NB4 (cell line): ENCODE results near the gene AVEN.

Experiments used
- MYC ChIP-seq: IDR thresholded peaks from 2 replicates; pipeline ENCODE4 v1.6.1; 2011; ENCODE audit warnings: low read depth, low read length
- POLR2A ChIP-seq: IDR thresholded peaks from 2 replicates; pipeline ENCODE4 v1.6.1; 2011; ENCODE audit warnings: mild to moderate bottlenecking; ENCODE audit not compliant: insufficient read length; ENCODE audit errors: extremely low read depth
- TF ChIP-seq, protein P1 (sequence below): IDR thresholded peaks from one replicate; pipeline ENCODE4 v1.5.1; 2012; ENCODE audit warnings: low read depth, low read length
- TF ChIP-seq, protein P2 (sequence below): IDR thresholded peaks from 2 replicates; pipeline ENCODE4 v1.6.1; 2011; ENCODE audit warnings: low read depth, low read length

DNA sequence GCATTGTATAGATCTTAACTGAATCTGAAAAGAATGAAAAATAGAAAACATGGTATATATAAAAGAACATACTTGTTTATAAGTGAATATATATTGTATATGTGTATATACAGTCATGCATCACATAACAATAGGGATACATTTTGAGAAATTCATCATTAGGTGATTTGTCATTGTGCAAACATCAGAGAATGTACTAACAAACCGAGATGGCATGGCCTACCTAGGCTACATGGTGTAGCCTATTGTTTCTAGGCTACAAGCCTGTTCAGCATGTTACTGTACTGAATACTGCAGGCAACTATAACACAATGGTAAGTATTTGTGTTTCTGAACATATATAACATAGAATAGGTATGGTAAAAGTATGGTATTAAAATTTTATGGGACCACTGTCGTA is 135.3 kb downstream of the AVEN start:
- TF ChIP-seq, protein P1, sequence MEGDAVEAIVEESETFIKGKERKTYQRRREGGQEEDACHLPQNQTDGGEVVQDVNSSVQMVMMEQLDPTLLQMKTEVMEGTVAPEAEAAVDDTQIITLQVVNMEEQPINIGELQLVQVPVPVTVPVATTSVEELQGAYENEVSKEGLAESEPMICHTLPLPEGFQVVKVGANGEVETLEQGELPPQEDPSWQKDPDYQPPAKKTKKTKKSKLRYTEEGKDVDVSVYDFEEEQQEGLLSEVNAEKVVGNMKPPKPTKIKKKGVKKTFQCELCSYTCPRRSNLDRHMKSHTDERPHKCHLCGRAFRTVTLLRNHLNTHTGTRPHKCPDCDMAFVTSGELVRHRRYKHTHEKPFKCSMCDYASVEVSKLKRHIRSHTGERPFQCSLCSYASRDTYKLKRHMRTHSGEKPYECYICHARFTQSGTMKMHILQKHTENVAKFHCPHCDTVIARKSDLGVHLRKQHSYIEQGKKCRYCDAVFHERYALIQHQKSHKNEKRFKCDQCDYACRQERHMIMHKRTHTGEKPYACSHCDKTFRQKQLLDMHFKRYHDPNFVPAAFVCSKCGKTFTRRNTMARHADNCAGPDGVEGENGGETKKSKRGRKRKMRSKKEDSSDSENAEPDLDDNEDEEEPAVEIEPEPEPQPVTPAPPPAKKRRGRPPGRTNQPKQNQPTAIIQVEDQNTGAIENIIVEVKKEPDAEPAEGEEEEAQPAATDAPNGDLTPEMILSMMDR = no peak
- TF ChIP-seq POLR2A = no peak
- TF ChIP-seq, protein P2, sequence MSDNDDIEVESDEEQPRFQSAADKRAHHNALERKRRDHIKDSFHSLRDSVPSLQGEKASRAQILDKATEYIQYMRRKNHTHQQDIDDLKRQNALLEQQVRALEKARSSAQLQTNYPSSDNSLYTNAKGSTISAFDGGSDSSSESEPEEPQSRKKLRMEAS = no peak
- no peak for TF ChIP-seq MYC
